HG02678 (cell line): Measurements from ENCODE around the gene TMEM63A.
A peak's percentile ranks its signal among the peaks of the same experiment; 100 is the strongest.
"Not testable (repeated sequence)": the region's sequence is repeated elsewhere in the genome, so short reads cannot be mapped to it uniquely, and the experiment has no call there.

Experiments used
- ATAC-seq: cut with Tn5 transposase; IDR thresholded peaks from one replicate; pipeline ENCODE4 v1.9.1; 2021; ENCODE audit warnings: mild to moderate bottlenecking, moderate library complexity; ENCODE audit not compliant: unreplicated experiment

Gene TMEM63A

GRCh38 chr1:225823811-225824261, 58.3 kb downstream of the TMEM63A start:
- ATAC-seq = no peak

GRCh38 chr1:225822655-225823403, 59.4 kb downstream of the TMEM63A start:
- ATAC-seq = no peak

- no peak for ATAC-seq
Measured at GRCh38 chr1:225820522-225821120, 61.6 kb downstream of the TMEM63A start.

- ATAC-seq = no peak
Measured at GRCh38 chr1:225819346-225820192, 62.6 kb downstream of the TMEM63A start.

GRCh38 chr1:225818229-225818628, 64.0 kb downstream of the TMEM63A start:
- ATAC-seq = no peak

GRCh38 chr1:225817611-225818061, 64.5 kb downstream of the TMEM63A start:
- ATAC-seq = no peak

GRCh38 chr1:225816643-225817538, 65.3 kb downstream of the TMEM63A start:
- ATAC-seq = no peak

GRCh38 chr1:225815526-225816178, 66.5 kb downstream of the TMEM63A start:
- no peak for ATAC-seq

GRCh38 chr1:225815090-225815489, 67.1 kb downstream of the TMEM63A start:
- ATAC-seq = not testable (repeated sequence)

GRCh38 chr1:225814381-225814780, 67.8 kb downstream of the TMEM63A start:
- no peak for ATAC-seq

GRCh38 chr1:225813214-225813964, 68.8 kb downstream of the TMEM63A start:
- no peak for ATAC-seq

- no peak for ATAC-seq
Measured at GRCh38 chr1:225812488-225813213, 69.5 kb downstream of the TMEM63A start.

GRCh38 chr1:225811622-225812487, 70.3 kb downstream of the TMEM63A start:
- ATAC-seq = no peak

- not testable (repeated sequence) for ATAC-seq
Measured at GRCh38 chr1:225810579-225811538, 71.3 kb downstream of the TMEM63A start.

- peak; percentile 97 for ATAC-seq
Measured at GRCh38 chr1:225809842-225810578, 72.2 kb downstream of the TMEM63A start, which contains the start of gene EPHX1. Gene EPHX1 (plus strand): TSS chr1:225810124. CDS start chr1:225828730, 18,606 bp downstream.

GRCh38 chr1:225808136-225808535, 74.0 kb downstream of the TMEM63A start:
- no peak for ATAC-seq
